T follicular helper cell (primary cell): ENCODE measurements around the gene CNST.
"Not testable (repeated sequence)": the region's sequence is repeated elsewhere in the genome, so short reads cannot be mapped to it uniquely, and the experiment has no call there.

Experiments used
- DNase-seq: peaks from one replicate; pipeline ENCODE4 v3.0.0-alpha.2; 2020; ENCODE audit warnings: low read depth

Gene CNST

DNA sequence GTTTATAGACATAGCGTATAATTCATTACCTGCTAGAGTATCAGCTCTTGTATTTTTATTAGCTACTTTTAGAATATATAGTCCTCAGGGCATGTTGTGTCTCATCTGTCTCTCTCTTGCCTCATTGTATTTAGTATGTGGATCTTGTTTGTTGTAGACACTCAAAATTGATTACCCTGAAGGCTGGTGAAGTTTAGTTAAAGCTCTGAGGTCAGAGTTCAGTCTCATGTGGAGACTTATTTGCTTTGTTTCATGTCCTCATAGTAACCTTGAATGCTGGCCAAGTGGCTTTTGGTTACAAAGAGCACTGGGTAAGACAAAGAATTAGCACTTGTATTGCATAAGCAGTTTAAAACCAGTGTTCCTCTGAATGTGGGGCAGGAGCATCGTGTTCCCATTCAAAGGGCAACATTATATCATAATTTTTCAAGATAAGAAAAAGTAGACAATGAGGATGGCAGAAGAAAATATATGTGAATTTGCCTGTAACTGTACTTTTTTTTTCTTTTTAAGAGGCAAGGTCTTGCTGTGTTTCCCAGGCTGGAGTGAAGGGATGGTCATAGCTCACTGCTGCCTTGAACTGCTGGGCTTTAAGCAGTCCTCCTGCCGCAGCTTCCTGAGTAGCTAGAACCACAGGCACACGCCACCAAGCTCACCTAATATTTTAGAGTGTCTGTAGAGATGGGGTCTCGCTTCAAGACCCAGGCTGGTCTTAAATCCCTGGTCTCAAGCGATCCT lies 17.4 kb downstream of the CNST start:
- no peak for DNase-seq

DNA sequence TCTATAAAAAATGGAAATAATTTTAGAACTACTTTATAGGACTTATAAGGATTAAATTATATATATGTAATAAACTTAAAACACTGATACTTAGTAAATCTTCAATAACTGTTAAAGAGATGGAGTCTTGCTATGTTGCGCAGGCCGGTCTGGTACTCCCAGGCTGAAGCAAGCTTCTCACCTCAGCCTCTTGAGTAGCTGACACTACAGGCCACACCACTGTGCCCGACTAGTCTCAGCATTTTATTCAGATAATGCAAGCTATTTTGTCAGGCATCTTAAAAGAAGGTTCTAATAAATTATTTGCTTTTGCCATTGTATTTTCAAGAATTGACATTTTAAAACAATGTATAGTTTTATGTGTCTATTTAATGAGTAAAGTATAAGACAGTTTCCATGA lies 20.8 kb downstream of the CNST start:
- no peak for DNase-seq

DNA sequence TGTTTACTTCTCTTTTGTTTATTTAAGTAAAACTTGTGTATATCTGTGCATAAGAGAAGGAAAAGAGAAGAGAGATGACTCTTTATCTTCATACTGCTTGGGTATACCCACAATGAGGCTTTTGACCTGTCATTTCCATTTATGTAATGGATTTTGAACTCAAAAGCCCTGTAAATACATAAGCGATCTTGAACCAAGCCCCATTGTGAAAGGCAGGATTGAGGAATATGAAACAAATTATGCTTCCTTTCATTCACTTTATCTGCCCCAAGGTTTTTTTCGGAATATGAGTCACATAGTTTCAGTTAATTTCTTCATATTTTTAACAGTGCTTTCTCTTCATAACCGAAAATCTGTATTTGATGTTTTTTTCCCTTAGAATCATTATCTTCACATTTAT lies 21.4 kb downstream of the CNST start:
- DNase-seq = no peak

DNA sequence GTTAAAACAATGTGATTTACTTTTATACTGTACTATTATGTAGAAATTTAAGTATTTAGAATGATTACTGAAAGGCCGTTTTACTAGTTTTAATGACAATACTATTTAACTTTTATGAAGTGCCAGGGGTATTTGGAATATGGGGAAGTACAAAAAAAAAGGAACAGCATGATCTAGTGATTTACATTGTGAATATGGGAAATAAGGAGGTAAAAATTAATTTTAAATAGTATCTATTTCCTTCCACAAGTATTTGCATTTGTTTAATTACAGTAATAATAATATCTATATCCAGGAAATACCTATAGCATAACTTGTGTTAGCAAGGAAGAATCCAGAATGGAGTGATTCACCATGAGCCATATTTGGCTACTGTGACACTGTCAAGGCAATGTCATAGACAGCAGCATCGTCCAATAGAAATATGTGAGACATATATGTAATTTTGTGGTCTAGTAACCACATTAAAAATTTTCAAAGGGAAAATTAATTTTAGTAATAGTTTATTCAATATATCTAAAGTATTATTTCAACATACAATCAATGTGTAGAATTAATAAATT lies 22.0 kb downstream of the CNST start:
- DNase-seq = no peak

DNA sequence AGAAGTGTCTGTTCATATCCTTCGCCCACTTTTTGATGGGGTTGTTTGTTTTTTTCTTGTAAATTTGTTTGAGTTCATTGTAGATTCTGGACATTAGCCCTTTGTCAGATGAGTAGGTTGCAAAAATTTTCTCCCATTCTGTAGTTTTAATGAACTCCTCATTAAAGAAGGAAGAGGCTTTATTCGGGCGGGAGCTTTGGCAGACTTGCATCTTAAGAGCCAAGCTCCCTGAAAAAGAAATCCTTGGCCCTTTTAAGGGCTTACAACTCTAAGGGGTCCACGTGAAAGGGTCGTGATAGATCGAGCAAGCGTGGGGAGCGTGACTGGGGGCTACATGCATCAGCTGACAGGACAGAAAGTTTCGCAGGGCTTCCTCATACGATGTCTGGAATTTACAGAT lies 23.7 kb downstream of the CNST start:
- DNase-seq = not testable (repeated sequence)

DNA sequence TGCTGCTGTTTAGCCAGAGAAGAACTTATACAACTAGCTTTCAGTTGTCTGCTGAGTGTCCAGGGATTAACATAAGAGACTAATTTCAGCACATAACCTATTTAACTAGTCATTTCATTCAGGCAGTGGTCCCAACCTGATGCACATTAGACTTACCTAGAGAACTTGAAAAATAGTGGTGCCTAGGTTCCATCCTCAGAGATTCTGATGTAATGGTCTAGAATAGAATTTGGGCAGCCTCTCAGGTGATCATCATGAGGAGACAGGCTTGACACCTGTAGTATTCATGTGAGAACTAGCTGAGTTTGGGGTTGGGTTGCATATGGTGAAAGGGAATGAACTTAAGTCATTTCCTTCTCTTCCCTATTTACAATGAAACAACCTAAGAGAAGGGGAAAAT lies 24.8 kb downstream of the CNST start:
- DNase-seq = no peak

DNA sequence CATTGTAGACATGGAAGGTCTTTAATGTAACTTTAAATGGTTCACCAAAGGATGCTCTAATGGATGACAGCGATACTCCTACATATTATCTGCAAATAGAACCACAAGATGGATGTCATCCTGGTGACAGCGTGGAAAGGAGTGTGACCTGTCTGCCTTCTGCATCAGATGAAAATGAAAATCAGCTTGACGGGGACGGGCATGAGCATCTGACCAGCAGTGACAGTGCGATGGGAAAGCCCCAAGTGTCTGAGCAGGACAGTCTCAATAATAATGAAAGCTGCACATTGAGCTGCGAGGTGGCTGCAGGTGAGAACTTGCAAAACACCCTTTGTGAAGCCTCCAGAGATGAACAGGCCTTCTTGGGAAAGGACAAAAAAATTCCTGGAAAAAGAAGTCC lies 25.2 kb downstream of the CNST start:
- no peak for DNase-seq

DNA sequence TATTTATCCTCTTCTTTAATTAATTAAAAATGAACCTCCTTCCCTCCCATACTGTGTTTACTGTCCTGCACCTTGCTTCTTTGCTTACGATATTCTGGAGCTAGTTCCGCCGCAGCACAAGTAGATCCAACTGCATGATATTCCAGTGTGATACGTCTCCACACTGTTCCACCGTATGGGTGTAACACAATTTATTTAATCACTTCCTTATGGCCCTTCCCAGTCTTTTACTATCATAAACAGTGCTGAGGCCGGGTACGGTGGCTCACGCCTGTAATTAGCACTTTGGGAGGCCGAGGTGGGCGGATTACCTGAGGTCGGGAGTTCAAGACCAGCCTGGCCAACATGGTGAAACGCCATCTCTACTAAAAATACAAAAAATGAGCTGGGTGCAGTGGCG lies 25.7 kb downstream of the CNST start:
- no peak for DNase-seq

DNA sequence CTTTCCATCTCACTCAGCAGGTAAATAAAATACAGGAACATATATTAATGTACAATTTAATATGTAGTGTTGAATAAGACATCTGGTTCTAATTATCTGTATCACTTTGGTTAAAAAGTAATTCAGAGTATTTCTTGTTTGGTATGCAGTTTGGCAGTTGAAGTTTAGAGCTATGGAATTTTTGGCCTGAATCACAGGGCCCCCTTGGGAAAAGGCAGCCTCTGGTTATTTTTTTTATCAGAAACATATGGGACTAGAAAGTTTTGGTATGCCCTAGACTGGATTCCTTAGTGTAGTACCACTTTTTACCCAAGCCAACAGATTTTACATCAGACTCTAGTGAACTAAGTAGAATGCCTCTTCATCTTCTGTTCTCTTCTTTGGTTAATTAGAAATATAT lies 26.4 kb downstream of the CNST start:
- DNase-seq = no peak

DNA sequence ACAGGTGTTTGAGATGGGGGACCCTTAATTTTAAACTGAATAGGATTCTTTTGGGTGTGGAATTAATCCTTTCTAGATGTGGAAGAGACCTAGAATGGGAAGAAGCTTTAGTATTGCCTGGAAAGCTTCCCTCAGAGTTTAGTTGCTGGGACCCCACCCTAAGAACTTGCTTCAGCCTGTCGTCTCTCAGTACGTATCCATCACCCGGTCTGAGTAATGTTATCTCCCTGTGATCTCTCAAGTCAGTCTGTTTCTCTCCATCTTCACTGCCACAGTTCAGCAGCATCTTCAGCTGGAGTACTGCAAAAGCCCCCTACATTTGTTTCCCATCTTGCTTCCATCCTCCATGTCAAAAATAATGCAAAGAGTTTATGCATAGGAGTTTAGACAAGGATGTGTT lies 28.9 kb downstream of the CNST start:
- no peak for DNase-seq

DNA sequence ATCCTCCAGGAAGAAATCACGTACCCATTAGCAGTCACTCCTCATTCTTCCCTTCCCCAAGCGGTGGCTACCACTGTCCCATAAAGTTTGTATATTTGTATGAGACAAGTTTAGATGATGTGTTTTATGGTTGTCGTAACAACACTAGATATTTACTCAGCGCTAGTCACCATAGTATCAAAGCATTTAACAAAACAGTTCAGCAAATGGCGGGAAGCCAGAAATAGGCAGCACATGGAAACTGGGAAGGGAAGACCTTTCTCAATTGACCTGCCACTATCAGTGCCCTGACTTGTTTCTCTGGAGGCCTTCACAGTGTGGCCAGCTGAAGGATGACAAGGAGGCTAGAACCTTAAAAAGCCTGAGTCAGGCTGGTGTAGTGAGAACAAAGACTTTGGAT lies 31.1 kb downstream of the CNST start:
- no peak for DNase-seq

DNA sequence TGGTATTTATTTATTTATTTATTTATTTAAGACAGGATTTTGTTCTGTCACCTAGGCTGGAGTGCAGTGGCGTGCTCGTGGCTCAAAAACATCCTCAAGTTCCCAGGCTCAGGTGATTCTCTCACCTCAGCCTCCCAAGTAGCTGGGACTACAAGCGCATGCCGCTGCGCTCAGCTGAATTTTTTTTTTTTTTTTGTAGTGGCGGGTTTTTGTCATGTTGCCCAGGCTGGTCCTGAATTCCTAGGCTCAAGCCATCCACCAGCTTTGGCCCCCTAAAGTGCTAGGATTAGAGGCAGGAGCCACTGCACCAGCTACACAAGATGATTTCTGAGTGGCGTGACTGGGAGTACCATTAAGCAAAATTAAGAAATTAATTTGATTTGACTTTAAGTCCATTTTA lies 31.7 kb downstream of the CNST start:
- DNase-seq = no peak

DNA sequence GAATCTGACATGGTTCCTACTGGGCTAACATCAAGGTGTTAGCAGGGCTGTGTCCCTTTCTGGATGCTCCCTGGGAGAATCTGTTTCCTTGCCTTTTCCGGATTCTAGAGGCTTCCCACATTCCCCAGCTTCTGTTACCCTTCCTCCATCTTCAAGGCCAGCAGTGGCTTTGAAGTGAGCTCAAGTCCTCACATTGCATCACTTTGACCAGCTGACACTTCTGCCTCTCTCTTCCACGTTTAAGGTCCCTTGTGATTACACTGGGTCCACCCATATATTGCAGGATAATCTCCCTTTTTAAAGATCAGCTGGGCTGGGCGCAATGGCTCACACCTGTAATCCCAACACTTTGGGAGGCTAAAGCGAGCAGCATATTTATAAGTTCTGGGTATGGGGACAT lies 33.1 kb downstream of the CNST start:
- DNase-seq = no peak

DNA sequence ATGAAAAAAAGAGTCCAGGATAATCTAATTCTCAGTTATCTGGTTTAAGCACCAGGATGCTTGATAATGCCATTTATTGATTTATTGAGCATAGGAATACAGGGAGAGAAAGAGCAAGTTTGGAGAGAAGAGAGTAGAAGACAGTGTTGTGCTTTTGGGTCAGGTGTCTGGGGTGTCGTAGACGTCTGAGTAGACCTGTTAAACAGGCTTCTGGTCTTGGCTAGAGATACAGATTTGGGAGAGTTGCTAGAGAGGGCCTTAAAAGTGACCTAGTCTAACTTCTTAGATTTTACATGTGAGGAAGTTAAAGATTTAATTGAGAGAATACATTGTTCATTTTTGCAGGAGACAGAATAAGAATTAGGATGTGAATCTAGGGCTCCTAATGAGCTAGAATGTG lies 34.3 kb downstream of the CNST start:
- DNase-seq = no peak

DNA sequence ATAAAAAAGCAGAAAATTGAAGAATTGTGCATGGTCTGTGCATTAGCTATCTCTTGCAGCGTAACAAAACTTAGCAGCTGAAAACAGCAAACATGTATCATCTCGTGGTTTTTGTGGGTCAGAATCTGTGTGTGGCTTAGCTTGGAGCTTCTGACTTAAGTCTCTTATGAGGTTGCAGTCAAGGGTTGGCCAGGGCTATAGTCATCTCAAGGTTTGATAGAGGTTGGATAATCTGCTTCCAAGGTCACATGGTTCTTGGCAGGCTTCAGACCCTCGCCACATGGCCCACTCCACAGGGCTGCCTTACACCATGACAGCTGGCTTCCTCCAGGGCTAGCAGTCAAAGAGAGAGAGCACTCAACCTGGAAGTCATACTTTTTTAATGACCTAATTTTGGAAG lies 35.9 kb downstream of the CNST start:
- no peak for DNase-seq

DNA sequence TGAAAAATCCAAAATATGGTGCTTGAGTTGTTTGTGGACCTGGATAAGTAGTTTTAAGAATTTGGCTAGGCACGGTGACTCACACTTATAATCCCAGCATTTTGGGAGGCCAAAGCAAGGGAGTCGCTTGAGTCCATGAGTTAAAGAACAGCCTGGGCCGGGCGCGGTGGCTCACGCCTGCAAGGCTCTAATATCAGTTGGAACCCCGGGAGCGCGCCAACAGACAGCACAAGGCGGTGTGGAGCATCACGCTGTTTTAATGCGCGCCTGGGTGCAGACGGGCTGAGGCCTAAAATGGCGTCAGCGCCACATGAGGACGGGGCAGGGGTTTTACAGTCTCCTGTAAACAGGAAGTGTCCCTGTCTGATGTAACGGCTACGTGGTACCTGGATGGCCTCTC lies 39.0 kb downstream of the CNST start:
- not testable (repeated sequence) for DNase-seq

DNA sequence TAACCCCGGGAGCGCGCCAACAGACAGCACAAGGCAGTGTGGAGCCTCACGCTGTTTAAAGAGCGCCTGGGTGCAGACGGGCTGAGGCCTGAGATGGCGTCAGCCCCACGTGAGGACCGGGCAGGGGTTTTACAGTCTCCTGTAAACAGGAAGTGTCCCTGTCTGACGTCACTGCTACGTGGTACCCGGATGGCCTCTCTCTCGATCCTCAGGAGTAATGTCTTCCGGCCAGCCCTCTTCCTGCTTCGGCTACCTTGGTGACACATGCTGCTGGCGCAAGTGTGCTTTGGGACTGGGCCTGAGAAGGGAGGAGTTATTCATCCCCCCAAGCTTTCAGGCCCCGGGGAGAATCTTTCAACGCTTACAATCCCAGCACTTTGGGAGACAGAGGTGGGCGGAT lies 41.2 kb downstream of the CNST start:
- DNase-seq = no peak

DNA sequence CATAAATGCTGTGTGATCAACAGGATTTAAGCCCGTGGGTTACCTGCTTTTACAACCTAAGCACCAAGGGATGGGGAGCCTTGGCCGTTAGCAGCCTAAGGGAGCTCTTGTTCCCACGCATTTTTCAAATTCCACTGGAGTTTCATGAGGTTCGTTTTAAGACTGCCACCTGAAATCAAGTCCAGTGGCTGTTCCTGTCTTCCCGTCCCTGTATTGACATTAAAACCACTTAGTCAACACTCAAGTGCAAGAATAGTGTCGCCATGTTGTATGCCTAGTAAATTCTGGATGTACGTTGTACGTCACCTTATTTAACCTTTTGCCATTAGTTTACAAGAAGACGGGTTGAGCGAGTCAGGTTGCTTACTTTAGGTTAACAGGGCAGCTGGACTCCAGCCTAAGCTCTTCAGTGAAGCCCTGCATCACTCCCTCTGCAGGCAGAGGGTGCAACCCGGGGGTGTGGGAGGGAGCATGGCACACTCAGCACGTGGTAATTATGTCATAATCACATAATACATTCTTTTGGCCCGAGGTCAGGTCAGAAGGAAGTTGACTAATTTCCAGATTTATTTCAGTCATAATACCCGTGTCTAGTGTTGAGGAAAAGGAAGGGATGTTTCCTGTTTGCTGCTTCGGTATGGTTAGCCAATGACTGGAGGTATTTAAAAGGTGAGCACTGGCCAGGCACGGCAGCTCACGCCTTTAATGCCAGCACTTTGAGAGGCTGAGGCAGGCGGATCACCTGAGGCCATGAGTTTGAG lies 42.5 kb downstream of the CNST start:
- DNase-seq = no peak

DNA sequence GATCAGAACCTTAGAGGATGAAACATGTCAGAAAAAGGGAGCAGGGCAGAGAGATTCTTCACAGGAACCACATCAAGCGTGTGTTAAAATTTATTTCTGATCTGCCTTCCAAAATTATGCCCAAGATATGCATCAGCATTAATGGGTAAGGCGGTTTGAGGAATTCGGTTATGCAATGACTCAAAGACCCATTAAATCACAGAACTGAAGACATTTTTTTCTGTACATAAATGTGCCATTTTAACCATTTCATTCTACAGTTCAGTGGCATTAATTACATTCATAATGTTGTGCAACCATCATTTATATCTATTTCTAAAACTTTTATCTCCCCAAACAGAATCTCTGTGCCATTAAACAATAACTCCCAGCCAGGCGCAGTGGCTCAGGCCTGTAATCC lies 43.4 kb downstream of the CNST start:
- DNase-seq = no peak

DNA sequence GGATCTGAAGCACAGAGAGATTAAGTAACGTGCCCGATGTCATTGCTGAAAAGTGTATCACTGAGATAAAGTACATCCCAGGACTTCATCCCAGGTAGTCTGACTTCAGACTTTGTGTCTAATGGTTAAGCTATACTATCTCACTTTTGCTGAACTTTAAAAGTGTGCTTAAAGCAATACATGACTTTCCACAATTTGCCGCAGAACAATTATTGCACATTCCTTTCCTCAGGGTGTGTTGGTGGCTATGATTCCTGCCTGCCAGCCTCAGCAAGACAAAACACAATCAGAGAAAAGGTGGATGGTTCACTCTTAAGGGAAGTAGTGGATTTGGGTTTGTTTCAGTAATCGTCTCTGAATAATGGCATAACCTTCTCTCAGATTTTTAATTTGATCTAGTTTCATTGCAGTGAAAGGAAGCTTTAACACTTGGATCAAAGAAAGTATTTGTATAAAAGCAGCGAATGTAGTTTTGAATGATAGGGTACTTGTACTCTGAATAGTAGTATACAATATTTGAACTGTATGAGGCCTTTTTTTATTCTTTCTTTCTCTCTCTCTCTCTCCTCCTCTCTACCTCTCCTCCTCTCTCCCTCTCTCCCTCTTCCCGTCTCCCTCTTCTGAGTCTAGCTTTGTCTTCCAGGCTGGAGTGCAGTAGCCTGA lies 47.0 kb downstream of the CNST start:
- DNase-seq = no peak

DNA sequence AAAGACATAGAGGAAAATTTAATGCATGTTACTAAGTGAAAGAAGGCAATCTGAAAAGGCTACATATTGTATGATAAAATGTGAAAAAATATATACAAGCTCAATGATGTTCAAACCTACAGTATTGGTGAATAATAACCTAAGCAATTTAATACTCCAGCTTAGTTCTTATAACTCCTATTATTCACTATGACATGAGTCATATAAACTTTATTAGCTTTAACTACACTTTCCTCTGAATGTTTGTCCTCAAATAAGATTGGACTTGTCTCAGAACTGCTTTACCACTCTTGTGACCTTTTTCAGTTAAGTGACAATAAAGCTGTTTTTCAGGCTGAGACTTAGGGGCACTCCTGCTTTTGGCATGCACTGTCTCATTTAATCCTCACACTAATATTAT lies 50.9 kb downstream of the CNST start:
- DNase-seq = no peak

DNA sequence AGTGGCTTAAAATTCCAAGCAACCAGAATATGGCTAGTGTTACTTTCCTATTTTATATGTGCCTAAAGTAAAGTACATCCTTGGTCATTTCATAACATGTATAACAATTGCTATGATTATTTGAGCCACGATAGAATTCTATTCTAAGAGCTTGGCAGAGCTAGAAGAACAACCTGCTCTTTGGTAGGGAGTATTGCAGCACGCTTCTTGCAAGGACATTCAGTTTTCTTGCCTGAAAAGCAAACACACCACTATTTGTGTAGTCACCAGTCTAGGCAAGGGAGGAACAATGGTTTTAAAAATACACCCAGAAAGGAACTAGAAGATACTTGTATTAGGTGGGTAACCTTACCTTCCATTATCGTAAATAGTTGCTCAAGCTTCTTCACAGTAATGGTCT lies 51.5 kb downstream of the CNST start:
- DNase-seq = no peak

DNA sequence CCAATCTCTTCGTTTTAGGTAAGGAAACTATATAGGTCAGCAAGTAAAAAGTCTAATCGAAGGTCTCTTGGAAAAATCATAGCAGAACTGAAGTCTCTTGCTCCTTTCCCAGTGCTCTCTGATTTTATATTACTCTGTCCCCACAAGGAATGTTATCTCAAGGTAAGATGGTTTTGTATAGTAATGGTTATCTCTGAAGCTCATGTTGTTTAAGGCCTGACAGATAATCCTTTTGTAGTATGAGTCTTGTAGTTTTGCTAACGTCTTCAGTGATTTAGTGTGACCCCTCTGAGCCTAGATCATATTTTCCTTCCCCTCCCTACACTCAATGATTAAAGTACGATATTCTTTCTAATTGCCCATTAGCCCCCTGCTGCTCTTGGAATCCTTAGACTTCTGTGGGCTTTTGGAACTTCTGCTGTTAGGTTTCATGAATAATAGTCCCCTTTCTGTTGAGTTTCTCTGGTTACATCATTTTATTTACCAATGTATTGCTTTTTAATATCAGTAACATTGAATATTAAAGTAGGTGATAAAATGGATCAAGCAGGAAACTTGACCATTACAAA lies 52.1 kb downstream of the CNST start:
- DNase-seq = no peak
